Activated CD8-positive, alpha-beta T cell treated with anti-CD3 and anti-CD28 coated beads for 36 hours (primary cell): ENCODE data around the gene KIF26A. TPM values are rescaled to one million over a fixed set of nuclear protein-coding genes. Genes with fewer than 3 reads are reported as not detected.

ENCODE experiments used
- ATAC-seq: fragments of 200-7000 bp; cut with Tn5 transposase; one replicate; pipeline ENCODE4 v1.10.0; 2021; ENCODE audit warnings: mild to moderate bottlenecking, moderate library complexity
- CTCF ChIA-PET: fragments of 350-600 bp; sonication (Branson Sonifier 250); formaldehyde crosslinking; loops from one replicate; lab custom pipeline; 2021; ENCODE audit warnings: antibody characterized with exemption; lab: Charles Lee
- POLR2A ChIA-PET: fragments of 350-600 bp; sonication (Branson Sonifier 250); formaldehyde crosslinking; loops from one replicate; lab custom pipeline; 2021; ENCODE audit warnings: antibody characterized with exemption; lab: Charles Lee
- DNase-seq: peaks from one replicate; pipeline ENCODE4 v3.0.0-alpha.2; 2020
- H3K27ac Mint-ChIP-seq: one replicate; pipeline ENCODE4 v1.8.0; 2021; ENCODE audit warnings: mild to moderate bottlenecking, mixed read lengths
- H3K27me3 Mint-ChIP-seq: one replicate; pipeline ENCODE4 v1.8.0; 2021; ENCODE audit warnings: mixed read lengths
- H3K36me3 Mint-ChIP-seq: one replicate; pipeline ENCODE4 v1.8.0; 2021; ENCODE audit warnings: low read depth, mixed read lengths
- H3K4me1 Mint-ChIP-seq: one replicate; pipeline ENCODE4 v1.8.0; 2021; ENCODE audit warnings: low read depth, mixed read lengths
- H3K4me3 Mint-ChIP-seq: one replicate; pipeline ENCODE4 v1.8.0; 2021; ENCODE audit warnings: mild to moderate bottlenecking, moderate library complexity, mixed read lengths
- H3K9me3 Mint-ChIP-seq: one replicate; pipeline ENCODE4 v1.8.0; 2021; ENCODE audit warnings: mixed read lengths
- CTCF ChIP-seq: fragments of 200-600 bp; IDR thresholded peaks from one replicate; pipeline ENCODE4 v1.8.0; 2022; ENCODE audit warnings: antibody characterized with exemption, mild to moderate bottlenecking
- intact Hi-C: fragments of 100-400 bp; cut with micrococcal nuclease; formaldehyde crosslinking; loops from one replicate; pipeline ENCODE4 v1.10.0; 2022
- total RNA-seq, 2 experiments: library from RNA; stranded (reverse); gene quantifications; one replicate each; pipeline ENCODE4 v1.2.3, GENCODE V29; 2021

The KIF26A gene
- total RNA-seq, 2 experiments from 2014 or later, result 0.59 to 0.65 TPM

GRCh38 chr14:104141621-104142091, 3.3 kb downstream of the KIF26A start:
- Mint-ChIP-seq H3K9me3 (no peaks in the 10 kb centered on the region), H3K27me3 (peaks cover 11% of the 10 kb centered on the region), H3K4me1 (peaks cover 4% of the 10 kb centered on the region), H3K27ac (no peak overlapping the region), H3K36me3 (no peaks in the 10 kb centered on the region), H3K4me3 (no peak overlapping the region)
- CTCF ChIA-PET, result no interaction called here
- no peak for ATAC-seq
- no peak for TF ChIP-seq CTCF
- intact Hi-C loops, result loop anchor here (10.0 kb wide), 1 partner anchor 423 kb away; no protein-coding TSS in a partner anchor
- POLR2A ChIA-PET, result no interaction called here
- DNase-seq, result no peak

- intact Hi-C loops, result loop anchor here (10.0 kb wide), 1 partner anchor 422 kb away; no protein-coding TSS in a partner anchor
- H3K4me1 Mint-ChIP-seq, result no peaks in the 10 kb centered on the region
- POLR2A ChIA-PET, result no interaction called here
- TF ChIP-seq CTCF, result no peak
- CTCF ChIA-PET, result no interaction called here
- no peaks in the 10 kb centered on the region for H3K9me3 Mint-ChIP-seq
- ATAC-seq (no peak), DNase-seq (no peak)
- H3K27ac Mint-ChIP-seq, result no peak overlapping the region
- H3K27me3 Mint-ChIP-seq, result peaks cover 6% of the 10 kb centered on the region
- no peak overlapping the region for H3K4me3 Mint-ChIP-seq
- H3K36me3 Mint-ChIP-seq, result no peaks in the 10 kb centered on the region
Measured at GRCh38 chr14:104142136-104142945, 4.0 kb downstream of the KIF26A start.

DNA sequence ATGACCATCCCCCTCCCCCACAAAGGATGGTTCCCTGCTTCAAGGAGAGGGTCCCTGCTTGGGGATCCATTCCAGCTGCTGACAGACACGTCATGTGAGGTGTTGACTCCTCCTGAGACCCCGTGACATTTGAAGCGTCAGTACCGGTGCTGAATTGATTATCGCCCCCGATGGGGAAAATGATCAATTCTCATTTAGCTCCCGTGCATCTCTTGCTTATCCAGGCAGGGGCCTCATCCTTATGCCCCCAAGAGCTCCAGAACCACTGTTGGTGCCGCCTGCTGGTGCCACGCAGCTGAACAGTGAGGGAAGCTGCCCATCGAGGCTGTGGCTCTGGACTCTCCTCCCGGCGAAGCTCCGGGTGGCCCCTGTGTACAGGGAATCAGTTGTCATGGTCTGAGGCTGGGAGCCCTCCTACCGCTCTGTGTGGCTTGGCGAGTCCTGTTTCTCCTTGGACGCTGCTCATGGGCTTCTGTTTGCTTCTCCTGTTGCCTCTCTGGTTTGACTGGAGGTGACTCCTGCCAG, 4.6 kb downstream of the KIF26A start:
- H3K9me3 Mint-ChIP-seq, result no peaks in the 10 kb centered on the region
- no peak for ATAC-seq
- CTCF ChIA-PET, result no interaction called here
- POLR2A ChIA-PET, result interaction anchor here (1.0 kb wide), 1 partner anchor 19 kb away, joined by 3 read pairs; no protein-coding TSS in a partner anchor
- H3K4me3 Mint-ChIP-seq, result no peak overlapping the region
- DNase-seq, result no peak
- peaks cover 4% of the 10 kb centered on the region for H3K27me3 Mint-ChIP-seq
- TF ChIP-seq CTCF, result no peak
- no peaks in the 10 kb centered on the region for H3K4me1 Mint-ChIP-seq
- intact Hi-C loops, result loop anchor here (10.0 kb wide), 1 partner anchor 422 kb away; no protein-coding TSS in a partner anchor
- H3K36me3 Mint-ChIP-seq, result no peaks in the 10 kb centered on the region
- H3K27ac Mint-ChIP-seq, result no peak overlapping the region

- ATAC-seq, result no peak
- no peaks in the 10 kb centered on the region for H3K4me1 Mint-ChIP-seq
- no peak for DNase-seq
Measured at GRCh38 chr14:104143521-104144452, 5.4 kb downstream of the KIF26A start.

More at GRCh38 chr14:104143521-104144452, 5.4 kb downstream of the KIF26A start:
- Mint-ChIP-seq H3K9me3 (no peaks in the 10 kb centered on the region), H3K4me3 (no peak overlapping the region), H3K36me3 (no peaks in the 10 kb centered on the region), H3K27me3 (peaks cover 4% of the 10 kb centered on the region), H3K27ac (no peak overlapping the region)
- intact Hi-C loops, result loop anchor here (10.0 kb wide), 1 partner anchor 421 kb away; no protein-coding TSS in a partner anchor
- ChIA-PET POLR2A (interaction anchor here (1.0 kb wide), 1 partner anchor 20 kb away, joined by 3 read pairs; no protein-coding TSS in a partner anchor), CTCF (interaction anchor here (1.3 kb wide), 1 partner anchor 421 kb away, joined by 4 read pairs; no protein-coding TSS in a partner anchor)
- no peak for TF ChIP-seq CTCF
